ENCODE data around the gene UNC5A. TPM values are rescaled to one million over a fixed set of nuclear protein-coding genes. Genes with fewer than 3 reads are reported as not detected.
A peak's percentile ranks its signal among the peaks of the same experiment; 100 is the strongest.

Gene UNC5A
- total and polyA plus RNA-seq, 12 donors = 0.01 to 0.35 (median 0.08) TPM; not detected in 7

GRCh38 chr5:176895831-176896230, 85.5 kb downstream of the UNC5A start:
- 86% methylated on average over 4 of the region's 4 CpGs for WGBS, 2 donors
- TF ChIP-seq CTCF (IDR thresholded peaks at IDR 0.05) = no peak
- peak overlapping the region in 1 of 10 donors; percentile 9 for H3K4me3 ChIP-seq

GRCh38 chr5:176897263-176897662, 86.9 kb downstream of the UNC5A start:
- DNase-seq (no peak), ATAC-seq (no peak)
- Histone ChIP-seq H3K4me3 (peak overlapping the region in 1 of 10 donors; percentile 57), H3K4me1 (peaks cover 0 to 64% (median 6%) of the 10 kb centered on the region in 9 donors), H3K27ac (peak overlapping the region in 1 of 10 donors; percentile 88), H3K27me3 (peaks cover 0 to 5% (median 0%) of the 10 kb centered on the region in 7 donors), H3K9me3 (no peaks in the 10 kb centered on the region), H3K36me3 (peaks cover 0 to 9% (median 0%) of the 10 kb centered on the region in 9 donors)
- intact Hi-C loops (cut with DNase I) = no loop called here
- 55 to 63% methylated on average over 3 of the region's 3 CpGs for WGBS, 2 donors
- TF ChIP-seq CTCF (IDR thresholded peaks at IDR 0.05) = no peak

More at GRCh38 chr5:176895831-176896230, 85.5 kb downstream of the UNC5A start:
- ATAC-seq (no peak), DNase-seq (no peak)
- Histone ChIP-seq H3K4me1 (peaks cover 0 to 52% (median 6%) of the 10 kb centered on the region in 9 donors), H3K36me3 (peaks cover 0 to 19% (median 0%) of the 10 kb centered on the region in 9 donors), H3K27ac (peak overlapping the region in 1 of 10 donors; percentile 81), H3K9me3 (no peaks in the 10 kb centered on the region), H3K27me3 (peaks cover 0 to 7% (median 0%) of the 10 kb centered on the region in 7 donors)
- intact Hi-C loops (cut with DNase I) = no loop called here

GRCh38 chr5:176899296-176899891, 89.0 kb downstream of the UNC5A start, which contains the start of gene HK3:
TSS of gene HK3 (minus strand) at chr5:176899346. CDS start at chr5:176896159, 3,187 bp downstream.
- intact Hi-C loops (cut with DNase I) = no loop called here
- Histone ChIP-seq H3K4me3 (peak within 1 kb of the TSS in 4 of 10 donors; percentile 7 to 57 (median 12)), H3K27me3 (no peaks in the 10 kb centered on the region), H3K4me1 (peaks cover 0 to 66% (median 6%) of the 10 kb centered on the region in 9 donors), H3K36me3 (peaks cover 0 to 28% (median 14%) of the 10 kb centered on the region in 9 donors), H3K9me3 (no peaks in the 10 kb centered on the region), H3K27ac (peak within 1 kb of the TSS in 4 of 10 donors; percentile 20 to 88 (median 42))
- DNase-seq = no peak
- ATAC-seq = peak in 7 of 8 donors; percentile 21 to 68 (median 63)
- TF ChIP-seq CTCF (IDR thresholded peaks at IDR 0.05) = no peak
- WGBS, 2 donors = 59 to 74% methylated on average over 9 of the region's 9 CpGs

GRCh38 chr5:176899946-176900779, 89.8 kb downstream of the UNC5A start:
- Histone ChIP-seq H3K4me1 (peaks cover 0 to 59% (median 6%) of the 10 kb centered on the region in 9 donors), H3K9me3 (no peaks in the 10 kb centered on the region), H3K4me3 (peak overlapping the region in 1 of 10 donors; percentile 57), H3K27me3 (no peaks in the 10 kb centered on the region), H3K36me3 (peaks cover 0 to 35% (median 22%) of the 10 kb centered on the region in 9 donors), H3K27ac (peak overlapping the region in 4 of 10 donors; percentile 20 to 88 (median 42))
- TF ChIP-seq CTCF (IDR thresholded peaks at IDR 0.05) = no peak
- ATAC-seq (peak in 1 of 8 donors; percentile 17), DNase-seq (no peak)
- WGBS, 2 donors = 84% methylated on average over 4 of the region's 4 CpGs
- intact Hi-C loops (cut with DNase I) = no loop called here
